ENCODE measurements around the gene PLD6.

PLD6 gene

GRCh38 chr17:17231621-17232302 is 25.6 kb upstream of the PLD6 start:
- Mint-ChIP-seq H3K4me3 (no peak overlapping the region), H3K4me1 (peaks cover 27% of the 10 kb centered on the region), H3K9me3 (no peaks in the 10 kb centered on the region), H3K27ac (no peak overlapping the region), H3K27me3 (no peaks in the 10 kb centered on the region), H3K36me3 (peaks cover 2% of the 10 kb centered on the region)

- no peak overlapping the region for H3K27ac Mint-ChIP-seq
- no peaks in the 10 kb centered on the region for H3K27me3 Mint-ChIP-seq
- peaks cover 11% of the 10 kb centered on the region for H3K4me1 Mint-ChIP-seq
- peaks cover 7% of the 10 kb centered on the region for H3K36me3 Mint-ChIP-seq
- no peak overlapping the region for H3K4me3 Mint-ChIP-seq
- H3K9me3 Mint-ChIP-seq: no peaks in the 10 kb centered on the region
Measured at GRCh38 chr17:17229416-17230384, 23.6 kb upstream of the PLD6 start.

- Mint-ChIP-seq H3K4me1 (peaks cover 11% of the 10 kb centered on the region), H3K27me3 (no peaks in the 10 kb centered on the region), H3K27ac (no peak overlapping the region), H3K36me3 (peaks cover 8% of the 10 kb centered on the region), H3K9me3 (no peaks in the 10 kb centered on the region), H3K4me3 (no peak overlapping the region)
Measured at GRCh38 chr17:17228521-17229279, 22.6 kb upstream of the PLD6 start.

GRCh38 chr17:17227608-17228520 is 21.7 kb upstream of the PLD6 start:
- Mint-ChIP-seq H3K9me3 (no peaks in the 10 kb centered on the region), H3K27ac (no peak overlapping the region), H3K4me3 (no peak overlapping the region), H3K36me3 (peaks cover 8% of the 10 kb centered on the region), H3K4me1 (peaks cover 11% of the 10 kb centered on the region), H3K27me3 (no peaks in the 10 kb centered on the region)

GRCh38 chr17:17226451-17227265 is 20.5 kb upstream of the PLD6 start:
- no peak overlapping the region for H3K27ac Mint-ChIP-seq
- H3K4me3 Mint-ChIP-seq: no peak overlapping the region
- peaks cover under 1% of the 10 kb centered on the region for H3K4me1 Mint-ChIP-seq
- H3K36me3 Mint-ChIP-seq: peaks cover 8% of the 10 kb centered on the region
- H3K27me3 Mint-ChIP-seq: no peaks in the 10 kb centered on the region
- H3K9me3 Mint-ChIP-seq: no peaks in the 10 kb centered on the region

GRCh38 chr17:17225901-17226300 is 19.8 kb upstream of the PLD6 start:
- Mint-ChIP-seq H3K36me3 (peaks cover 10% of the 10 kb centered on the region), H3K27me3 (no peaks in the 10 kb centered on the region), H3K9me3 (no peaks in the 10 kb centered on the region), H3K4me1 (no peaks in the 10 kb centered on the region), H3K27ac (no peak overlapping the region), H3K4me3 (no peak overlapping the region)

- no peak overlapping the region for H3K27ac Mint-ChIP-seq
- H3K36me3 Mint-ChIP-seq: peaks cover 9% of the 10 kb centered on the region
- H3K27me3 Mint-ChIP-seq: no peaks in the 10 kb centered on the region
- H3K9me3 Mint-ChIP-seq: no peaks in the 10 kb centered on the region
- no peaks in the 10 kb centered on the region for H3K4me1 Mint-ChIP-seq
- H3K4me3 Mint-ChIP-seq: no peak overlapping the region
Measured at GRCh38 chr17:17224137-17224536, 18.0 kb upstream of the PLD6 start.

- Mint-ChIP-seq H3K27me3 (no peaks in the 10 kb centered on the region), H3K9me3 (no peaks in the 10 kb centered on the region), H3K4me3 (no peak overlapping the region), H3K4me1 (no peaks in the 10 kb centered on the region), H3K27ac (no peak overlapping the region), H3K36me3 (peaks cover 9% of the 10 kb centered on the region)
Measured at GRCh38 chr17:17223736-17224135, 17.6 kb upstream of the PLD6 start.

- no peaks in the 10 kb centered on the region for H3K4me1 Mint-ChIP-seq
- no peak overlapping the region for H3K27ac Mint-ChIP-seq
- no peak overlapping the region for H3K4me3 Mint-ChIP-seq
- H3K36me3 Mint-ChIP-seq: peaks cover 18% of the 10 kb centered on the region
- H3K9me3 Mint-ChIP-seq: no peaks in the 10 kb centered on the region
- H3K27me3 Mint-ChIP-seq: no peaks in the 10 kb centered on the region
Measured at GRCh38 chr17:17221329-17221728, 15.2 kb upstream of the PLD6 start.

GRCh38 chr17:17220529-17220928 is 14.4 kb upstream of the PLD6 start:
- H3K4me1 Mint-ChIP-seq: no peaks in the 10 kb centered on the region
- peaks cover 16% of the 10 kb centered on the region for H3K36me3 Mint-ChIP-seq
- no peaks in the 10 kb centered on the region for H3K9me3 Mint-ChIP-seq
- no peak overlapping the region for H3K27ac Mint-ChIP-seq
- H3K4me3 Mint-ChIP-seq: no peak overlapping the region
- no peaks in the 10 kb centered on the region for H3K27me3 Mint-ChIP-seq

- Mint-ChIP-seq H3K9me3 (no peaks in the 10 kb centered on the region), H3K4me1 (no peaks in the 10 kb centered on the region), H3K27ac (no peak overlapping the region), H3K4me3 (no peak overlapping the region), H3K36me3 (peaks cover 14% of the 10 kb centered on the region), H3K27me3 (no peaks in the 10 kb centered on the region)
Measured at GRCh38 chr17:17217995-17218394, 11.9 kb upstream of the PLD6 start.

- Mint-ChIP-seq H3K9me3 (no peaks in the 10 kb centered on the region), H3K27me3 (no peaks in the 10 kb centered on the region), H3K36me3 (peaks cover 19% of the 10 kb centered on the region), H3K27ac (no peak overlapping the region), H3K4me1 (no peaks in the 10 kb centered on the region), H3K4me3 (no peak overlapping the region)
Measured at GRCh38 chr17:17216776-17217175, 10.6 kb upstream of the PLD6 start.

GRCh38 chr17:17216236-17216635 is 10.1 kb upstream of the PLD6 start:
- no peak overlapping the region for H3K27ac Mint-ChIP-seq
- H3K4me3 Mint-ChIP-seq: no peak overlapping the region
- peaks cover 19% of the 10 kb centered on the region for H3K36me3 Mint-ChIP-seq
- H3K4me1 Mint-ChIP-seq: no peaks in the 10 kb centered on the region
- no peaks in the 10 kb centered on the region for H3K27me3 Mint-ChIP-seq
- no peaks in the 10 kb centered on the region for H3K9me3 Mint-ChIP-seq

GRCh38 chr17:17215575-17215974 is 9.4 kb upstream of the PLD6 start:
- H3K36me3 Mint-ChIP-seq: peaks cover 15% of the 10 kb centered on the region

More at GRCh38 chr17:17215575-17215974, 9.4 kb upstream of the PLD6 start:
- Mint-ChIP-seq H3K4me3 (no peak overlapping the region), H3K27ac (no peak overlapping the region), H3K9me3 (no peaks in the 10 kb centered on the region), H3K27me3 (no peaks in the 10 kb centered on the region), H3K4me1 (no peaks in the 10 kb centered on the region)
